ENCODE results near the gene CENPL.
"Not testable (repeated sequence)": the region's sequence is repeated elsewhere in the genome, so short reads cannot be mapped to it uniquely, and the experiment has no call there.

CENPL gene

DNA sequence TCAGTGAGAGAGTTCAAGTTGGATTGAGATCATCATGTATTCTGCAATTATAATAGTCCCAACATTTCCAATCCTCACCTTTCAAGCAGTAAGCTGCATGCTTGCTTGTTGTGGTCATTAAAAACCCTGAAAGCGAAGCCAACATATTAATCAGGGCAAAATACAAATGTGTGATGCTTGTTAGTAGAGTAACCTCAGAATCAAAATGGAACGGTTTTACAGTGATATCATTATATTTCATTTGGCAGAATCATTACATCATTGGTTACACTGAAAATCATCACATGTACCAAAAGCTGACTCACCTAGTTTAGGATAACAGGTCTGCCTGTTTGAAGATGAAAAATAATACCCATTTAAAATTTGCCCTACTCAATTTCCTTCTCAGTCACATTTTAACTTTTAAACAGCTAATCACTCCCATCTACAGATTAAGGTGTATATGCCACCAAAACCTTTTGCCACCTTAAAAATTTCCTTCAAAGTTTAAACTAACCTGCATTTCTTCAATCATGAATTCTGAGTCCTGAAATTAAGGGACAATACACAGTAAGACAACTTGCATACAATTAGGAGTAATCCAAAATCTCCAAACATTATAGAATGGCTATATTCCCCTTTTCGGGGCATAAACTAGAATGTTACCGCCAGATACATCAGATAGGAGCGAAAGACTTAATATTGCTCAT, 39.6 kb upstream of the CENPL start:
- Mint-ChIP-seq H3K4me1 (peaks cover 42% of the 10 kb centered on the region), H3K9me3 (no peaks in the 10 kb centered on the region), H3K4me3 (peak overlapping the region; percentile 84), H3K27ac (ENCODE audit: low read depth) (peak overlapping the region; percentile 94), H3K36me3 (ENCODE audit: insufficient read depth) (peaks cover 59% of the 10 kb centered on the region), H3K27me3 (no peaks in the 10 kb centered on the region)
- DNase-seq (ENCODE audit: low spot score in 2 of 2): no peak
- ATAC-seq (replicated peaks; ENCODE audit: extremely low read depth, poor library complexity, severe bottlenecking): no peak

GRCh38 chr1:173863224-173864161, 38.8 kb upstream of the CENPL start:
- Mint-ChIP-seq H3K36me3 (ENCODE audit: insufficient read depth) (peaks cover 56% of the 10 kb centered on the region), H3K4me3 (peak overlapping the region; percentile 84), H3K4me1 (peaks cover 35% of the 10 kb centered on the region), H3K27ac (ENCODE audit: low read depth) (peak overlapping the region; percentile 94), H3K9me3 (no peaks in the 10 kb centered on the region), H3K27me3 (no peaks in the 10 kb centered on the region)
- no peak for ATAC-seq (replicated peaks; ENCODE audit: extremely low read depth, poor library complexity, severe bottlenecking)
- DNase-seq (ENCODE audit: low spot score in 2 of 2): no peak

- Mint-ChIP-seq H3K4me1 (peaks cover 35% of the 10 kb centered on the region), H3K4me3 (no peak overlapping the region), H3K36me3 (ENCODE audit: insufficient read depth) (peaks cover 54% of the 10 kb centered on the region), H3K9me3 (no peaks in the 10 kb centered on the region), H3K27ac (ENCODE audit: low read depth) (peak overlapping the region; percentile 41), H3K27me3 (no peaks in the 10 kb centered on the region)
- ATAC-seq (replicated peaks; ENCODE audit: extremely low read depth, poor library complexity, severe bottlenecking): no peak
- no peak for DNase-seq (ENCODE audit: low spot score in 2 of 2)
Observed at GRCh38 chr1:173862769-173863223, 38.1 kb upstream of the CENPL start.

GRCh38 chr1:173862146-173862768, 37.6 kb upstream of the CENPL start:
- not testable (repeated sequence) for DNase-seq (ENCODE audit: low spot score in 2 of 2); H3K4me3 Mint-ChIP-seq; H3K27me3 Mint-ChIP-seq; ATAC-seq (replicated peaks; ENCODE audit: extremely low read depth, poor library complexity, severe bottlenecking); H3K9me3 Mint-ChIP-seq
- Mint-ChIP-seq H3K36me3 (ENCODE audit: insufficient read depth) (peaks cover 53% of the 10 kb centered on the region), H3K27ac (ENCODE audit: low read depth) (peak overlapping the region; percentile 41), H3K4me1 (peaks cover 35% of the 10 kb centered on the region)

GRCh38 chr1:173861731-173862145, 37.1 kb upstream of the CENPL start:
- DNase-seq (ENCODE audit: low spot score in 2 of 2) (no peak), ATAC-seq (replicated peaks; ENCODE audit: extremely low read depth, poor library complexity, severe bottlenecking) (no peak)
- no peaks in the 10 kb centered on the region for H3K9me3 Mint-ChIP-seq
- H3K36me3 Mint-ChIP-seq (ENCODE audit: insufficient read depth): peaks cover 50% of the 10 kb centered on the region
- H3K4me3 Mint-ChIP-seq: no peak overlapping the region
- peaks cover 31% of the 10 kb centered on the region for H3K4me1 Mint-ChIP-seq
- no peaks in the 10 kb centered on the region for H3K27me3 Mint-ChIP-seq
- peak overlapping the region; percentile 41 for H3K27ac Mint-ChIP-seq (ENCODE audit: low read depth)

GRCh38 chr1:173860065-173860464, 35.4 kb upstream of the CENPL start:
- Mint-ChIP-seq H3K27ac (ENCODE audit: low read depth) (no peak overlapping the region), H3K4me1 (peaks cover 14% of the 10 kb centered on the region), H3K4me3 (no peak overlapping the region)

DNA sequence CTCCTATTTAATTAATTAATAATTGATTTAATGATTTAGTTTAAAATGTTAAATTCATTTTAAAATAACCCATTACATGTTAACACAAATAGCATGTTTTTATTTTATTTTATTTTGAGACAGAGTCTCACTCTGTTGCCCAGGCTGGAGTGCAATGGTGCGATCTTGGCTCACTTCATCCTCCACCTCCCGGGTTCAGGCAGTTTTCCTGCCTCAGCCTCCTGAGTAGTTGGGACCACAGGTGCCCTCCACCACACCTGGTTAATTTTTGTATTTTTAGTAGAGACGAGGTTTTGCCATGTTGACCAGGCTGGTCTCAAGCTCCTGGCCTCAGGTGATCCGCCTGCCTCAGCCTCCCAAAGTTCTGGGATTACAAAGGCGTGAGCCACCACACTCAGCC, 34.9 kb upstream of the CENPL start:
- not testable (repeated sequence) for H3K4me1 Mint-ChIP-seq; H3K4me3 Mint-ChIP-seq; DNase-seq (ENCODE audit: low spot score in 2 of 2); H3K9me3 Mint-ChIP-seq; ATAC-seq (replicated peaks; ENCODE audit: extremely low read depth, poor library complexity, severe bottlenecking); H3K27me3 Mint-ChIP-seq; H3K27ac Mint-ChIP-seq (ENCODE audit: low read depth)
- H3K36me3 Mint-ChIP-seq (ENCODE audit: insufficient read depth): peaks cover 42% of the 10 kb centered on the region

More at GRCh38 chr1:173860065-173860464, 35.4 kb upstream of the CENPL start:
- Mint-ChIP-seq H3K27me3 (no peaks in the 10 kb centered on the region), H3K36me3 (ENCODE audit: insufficient read depth) (peaks cover 42% of the 10 kb centered on the region), H3K9me3 (no peaks in the 10 kb centered on the region)
- ATAC-seq (replicated peaks; ENCODE audit: extremely low read depth, poor library complexity, severe bottlenecking) (no peak), DNase-seq (ENCODE audit: low spot score in 2 of 2) (no peak)

- Mint-ChIP-seq H3K4me3 (no peak overlapping the region), H3K9me3 (no peaks in the 10 kb centered on the region)
Observed at GRCh38 chr1:173857363-173857917, 32.8 kb upstream of the CENPL start.

GRCh38 chr1:173856903-173857302, 32.2 kb upstream of the CENPL start:
- Mint-ChIP-seq H3K36me3 (ENCODE audit: insufficient read depth) (peaks cover 31% of the 10 kb centered on the region), H3K27me3 (no peaks in the 10 kb centered on the region), H3K27ac (ENCODE audit: low read depth) (no peak overlapping the region), H3K4me1 (no peaks in the 10 kb centered on the region), H3K4me3 (no peak overlapping the region), H3K9me3 (no peaks in the 10 kb centered on the region)
- ATAC-seq (replicated peaks; ENCODE audit: extremely low read depth, poor library complexity, severe bottlenecking) (no peak), DNase-seq (ENCODE audit: low spot score in 2 of 2) (no peak)

More at GRCh38 chr1:173857363-173857917, 32.8 kb upstream of the CENPL start:
- no peak for ATAC-seq (replicated peaks; ENCODE audit: extremely low read depth, poor library complexity, severe bottlenecking)
- peaks cover 31% of the 10 kb centered on the region for H3K36me3 Mint-ChIP-seq (ENCODE audit: insufficient read depth)
- H3K27ac Mint-ChIP-seq (ENCODE audit: low read depth): no peak overlapping the region
- DNase-seq (ENCODE audit: low spot score in 2 of 2): no peak
- H3K27me3 Mint-ChIP-seq: no peaks in the 10 kb centered on the region
- H3K4me1 Mint-ChIP-seq: no peaks in the 10 kb centered on the region

DNA sequence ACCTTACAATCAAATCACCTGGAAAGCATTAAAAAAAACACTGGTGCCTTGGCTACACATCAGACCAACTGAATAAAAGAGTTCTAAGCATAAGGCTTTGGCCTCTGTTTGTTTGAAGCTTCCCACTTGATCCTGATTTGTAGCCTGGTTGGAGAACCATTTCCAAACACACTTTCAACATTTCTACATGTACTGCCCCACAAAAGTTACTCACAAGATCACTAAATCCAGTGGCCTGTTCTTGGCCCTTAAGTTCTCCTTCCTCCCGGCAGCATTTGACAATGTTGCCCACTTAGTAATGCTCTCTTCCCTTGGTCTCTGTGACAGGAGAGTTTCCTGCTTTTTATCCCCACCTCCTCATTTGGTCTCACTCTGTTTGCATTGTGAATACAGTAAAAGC, 31.3 kb upstream of the CENPL start:
- no peak overlapping the region for H3K4me3 Mint-ChIP-seq
- no peaks in the 10 kb centered on the region for H3K9me3 Mint-ChIP-seq
- ATAC-seq (replicated peaks; ENCODE audit: extremely low read depth, poor library complexity, severe bottlenecking) (no peak), DNase-seq (ENCODE audit: low spot score in 2 of 2) (no peak)
- no peaks in the 10 kb centered on the region for H3K27me3 Mint-ChIP-seq
- H3K27ac Mint-ChIP-seq (ENCODE audit: low read depth): peak overlapping the region; percentile 8
- peaks cover 33% of the 10 kb centered on the region for H3K36me3 Mint-ChIP-seq (ENCODE audit: insufficient read depth)
- no peaks in the 10 kb centered on the region for H3K4me1 Mint-ChIP-seq

- Mint-ChIP-seq H3K27me3 (no peaks in the 10 kb centered on the region), H3K27ac (ENCODE audit: low read depth) (no peak overlapping the region), H3K4me3 (no peak overlapping the region), H3K36me3 (ENCODE audit: insufficient read depth) (peaks cover 32% of the 10 kb centered on the region), H3K9me3 (no peaks in the 10 kb centered on the region), H3K4me1 (no peaks in the 10 kb centered on the region)
- DNase-seq (ENCODE audit: low spot score in 2 of 2) (no peak), ATAC-seq (replicated peaks; ENCODE audit: extremely low read depth, poor library complexity, severe bottlenecking) (no peak)
Observed at GRCh38 chr1:173853074-173853473, 28.4 kb upstream of the CENPL start.

DNA sequence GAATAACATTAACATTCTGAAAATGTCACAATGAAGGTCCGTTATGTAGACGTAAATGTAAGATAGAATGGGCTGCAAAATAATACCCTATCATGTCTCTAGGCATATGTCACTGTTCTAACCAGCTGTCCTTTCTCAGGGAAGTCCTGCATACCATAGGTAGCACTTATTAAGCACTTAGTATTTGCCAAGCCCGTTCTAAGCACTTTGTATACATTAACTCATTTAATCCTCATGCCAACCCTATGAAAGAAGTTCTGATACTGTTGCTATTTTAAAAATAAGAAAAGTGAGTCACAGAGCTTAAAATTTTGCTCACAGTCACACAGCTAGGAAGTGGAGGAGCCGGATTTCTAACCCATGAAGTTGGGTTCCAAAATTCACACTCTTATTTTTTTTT, 27.4 kb upstream of the CENPL start:
- no peak overlapping the region for H3K4me3 Mint-ChIP-seq
- H3K36me3 Mint-ChIP-seq (ENCODE audit: insufficient read depth): peaks cover 27% of the 10 kb centered on the region
- no peaks in the 10 kb centered on the region for H3K9me3 Mint-ChIP-seq
- no peak for DNase-seq (ENCODE audit: low spot score in 2 of 2)
- H3K27me3 Mint-ChIP-seq: no peaks in the 10 kb centered on the region
- no peaks in the 10 kb centered on the region for H3K4me1 Mint-ChIP-seq
- no peak overlapping the region for H3K27ac Mint-ChIP-seq (ENCODE audit: low read depth)
- no peak for ATAC-seq (replicated peaks; ENCODE audit: extremely low read depth, poor library complexity, severe bottlenecking)

Measured in central memory CD8-positive, alpha-beta T cell (primary cell).